Spleen (tissue), 11 donors: ENCODE data around the gene GNAS-AS1. TPM values are rescaled to one million over a fixed set of nuclear protein-coding genes. Genes with fewer than 3 reads are reported as not detected.

ENCODE experiments used
- DNase-seq: peaks from one replicate; pipeline ENCODE4 v3.0.0-alpha.2; 2020
- H3K27ac ChIP-seq, 8 donors: fragments of 200-600 bp; sonication (generic) in 7 of 8; 1 replicate in 4 of 8; 2 replicates in 4 of 8; pipeline versions ENCODE4 v1.5.0 to v1.8.0; 2016 to 2021; ENCODE audit warnings: inconsistent platforms in 4 of 8, mild to moderate bottlenecking in 4 of 8, moderate library complexity in 1 of 8
- H3K27me3 ChIP-seq, 7 donors: fragments of 200-600 bp; sonication (generic) in 6 of 7; replicated peaks in 1 of 7; 1 replicate in 4 of 7; 2 replicates in 3 of 7; pipeline versions ENCODE4 v1.5.0 to v1.8.0; 2016 to 2021; ENCODE audit warnings: inconsistent platforms in 3 of 7, mild to moderate bottlenecking in 1 of 7
- H3K36me3 ChIP-seq, 6 donors: fragments of 200-600 bp; sonication (generic) in 5 of 6; 1 replicate in 4 of 6; 2 replicates in 2 of 6; pipeline versions ENCODE4 v1.5.0 to v1.8.0; 2016 to 2021; ENCODE audit warnings: inconsistent platforms in 2 of 6
- H3K4me1 ChIP-seq, 6 donors: fragments of 200-600 bp; sonication (generic) in 5 of 6; 1 replicate in 3 of 6; 2 replicates in 3 of 6; pipeline versions ENCODE4 v1.5.0 to v1.8.0; 2016 to 2021; ENCODE audit warnings: inconsistent platforms in 3 of 6
- H3K4me3 ChIP-seq, 8 donors: fragments of 200-600 bp; sonication (generic) in 7 of 8; 1 replicate in 4 of 8; 2 replicates in 4 of 8; pipeline versions ENCODE4 v1.5.0 to v1.8.0; 2016 to 2021; ENCODE audit warnings: inconsistent platforms in 4 of 8, mild to moderate bottlenecking in 4 of 8, moderate library complexity in 2 of 8
- H3K9me3 ChIP-seq, 8 donors: fragments of 200-600 bp; sonication (generic) in 7 of 8; 1 replicate in 4 of 8; 2 replicates in 4 of 8; pipeline versions ENCODE4 v1.5.0 to v1.8.0; 2016 to 2021; ENCODE audit warnings: inconsistent platforms in 4 of 8
- CTCF ChIP-seq, 11 experiments: fragments of 200-600 bp in 7 of 11; fragments of 450-650 bp in 4 of 11; sonication (generic) in 4 of 11; IDR thresholded peaks in 8 of 11; conservative IDR thresholded peaks in 3 of 11; 1 replicate in 7 of 11; 2 replicates in 4 of 11; pipeline versions ENCODE4 v1.4.0 to v1.8.0; 2016 to 2021; ENCODE audit warnings: antibody characterized with exemption in 11 of 11, inconsistent platforms in 4 of 11, mild to moderate bottlenecking in 1 of 11
- POLR2A ChIP-seq, 3 donors: fragments of 450-650 bp; IDR thresholded peaks; one replicate each; pipeline ENCODE4 v1.5.1; 2017; ENCODE audit warnings: antibody characterized with exemption in 3 of 3, mild to moderate bottlenecking in 1 of 3
- POLR2AphosphoS5 ChIP-seq, 3 donors: sonication (generic); formaldehyde crosslinking; IDR thresholded peaks; one replicate each; pipeline ENCODE4 v1.5.1; 2017; ENCODE audit warnings: antibody characterized with exemption in 3 of 3
- WGBS, 5 donors: extraction: QIAGEN DNeasy Blood & Tissue Kit in 3 of 5; methylation state at CpG; one replicate each; pipeline versions ENCODE4 v1.1.5 to v1.1.7; 2013 to 2018; 5-methylcytosine and 5-hydroxymethylcytosine counted together
- intact Hi-C: fragments of 100-400 bp; cut with DNase I; formaldehyde crosslinking; loops from one replicate; pipeline ENCODE4 v1.15.0; 2023; ENCODE audit warnings: low total_unique reads
- polyA plus RNA-seq, 3 donors: library from polyadenylated mRNA; stranded (reverse); fragments of 200-250 nt; gene quantifications; one replicate each; pipeline ENCODE4 v1.2.1, GENCODE V29; 2013
- total RNA-seq, 7 donors: library from RNA; depleted of rRNA in 3 of 7; stranded (reverse); fragments of >200 nt in 3 of 7; fragmentation: NEBNext Ultra II Directional in 4 of 7; extraction: Animal tissue kit (Norgen Biotek cat#: 25700) in 4 of 7; gene quantifications; one replicate each; pipeline versions ENCODE4 v1.1.0 to v1.2.1, GENCODE V29; 2016 to 2021
- donor health status: healthy with polysubstance abuse.
- donor health status: DM: no; HTN: no; CAD: no; lungs with moderate emphysema.
- donor health status: DM: no; HTN: no; CAD: no.
- donor health status: Bipolar disorder and iron deficiency.
- donor health status: healthy.
- donor health status: DM: no; HTN: no; CAD: no.
- donor health status: DM: yes; HTN: yes; CAD: no.

The GNAS-AS1 gene
- total and polyA plus RNA-seq, 10 donors: 0.18 to 1.1 (median 0.45) TPM; not detected in 2

- H3K4me3 ChIP-seq: no peak overlapping the region
- no peak overlapping the region for H3K27ac ChIP-seq
- H3K4me1 ChIP-seq: no peaks in the 10 kb centered on the region
- 77 to 89% (median 84%) methylated on average over 15 to 18 of the region's 18 CpGs for WGBS, 5 donors
- DNase-seq: no peak
- intact Hi-C loops: no loop called here
- peaks cover 0 to 52% (median 0%) of the 10 kb centered on the region in 7 donors for H3K27me3 ChIP-seq
- no peaks in the 10 kb centered on the region for H3K36me3 ChIP-seq
- no peak for TF ChIP-seq POLR2AphosphoS5 (IDR thresholded peaks at IDR 0.05)
- no peak for TF ChIP-seq CTCF (IDR thresholded peaks at IDR 0.05 in 8 of 11, conservative IDR thresholded peaks at IDR 0.05 in 3 of 11)
- TF ChIP-seq POLR2A (IDR thresholded peaks at IDR 0.05): no peak
- no peaks in the 10 kb centered on the region for H3K9me3 ChIP-seq
Observed at GRCh38 chr20:58803533-58803932, 47.2 kb downstream of the GNAS-AS1 start.

- Histone ChIP-seq H3K9me3 (no peaks in the 10 kb centered on the region), H3K27me3 (peaks cover 0 to 47% (median 0%) of the 10 kb centered on the region in 7 donors), H3K4me3 (no peak overlapping the region), H3K27ac (no peak overlapping the region), H3K4me1 (no peaks in the 10 kb centered on the region), H3K36me3 (no peaks in the 10 kb centered on the region)
- WGBS, 5 donors: 87 to 90% (median 89%) methylated on average over 11 of the region's 11 CpGs
- no peak for TF ChIP-seq CTCF (IDR thresholded peaks at IDR 0.05 in 8 of 11, conservative IDR thresholded peaks at IDR 0.05 in 3 of 11)
- no peak for TF ChIP-seq POLR2AphosphoS5 (IDR thresholded peaks at IDR 0.05)
- intact Hi-C loops: no loop called here
- no peak for DNase-seq
Observed at GRCh38 chr20:58802061-58802460, 48.6 kb downstream of the GNAS-AS1 start.

GRCh38 chr20:58800134-58800871 lies 50.4 kb downstream of the GNAS-AS1 start:
- Histone ChIP-seq H3K36me3 (no peaks in the 10 kb centered on the region), H3K4me3 (no peak overlapping the region), H3K27me3 (peaks cover 0 to 55% (median 0%) of the 10 kb centered on the region in 7 donors), H3K4me1 (no peaks in the 10 kb centered on the region), H3K27ac (no peak overlapping the region), H3K9me3 (no peaks in the 10 kb centered on the region)
- no peak for TF ChIP-seq CTCF (IDR thresholded peaks at IDR 0.05 in 8 of 11, conservative IDR thresholded peaks at IDR 0.05 in 3 of 11)
- TF ChIP-seq POLR2AphosphoS5 (IDR thresholded peaks at IDR 0.05): no peak
- TF ChIP-seq POLR2A (IDR thresholded peaks at IDR 0.05): no peak
- DNase-seq: no peak
- intact Hi-C loops: no loop called here
- 62 to 75% (median 72%) methylated on average over 22 of the region's 22 CpGs for WGBS, 5 donors

GRCh38 chr20:58797371-58798338 lies 53.0 kb downstream of the GNAS-AS1 start:
- no peaks in the 10 kb centered on the region for H3K4me1 ChIP-seq
- H3K27ac ChIP-seq: no peak overlapping the region
- H3K27me3 ChIP-seq: peaks cover 0 to 52% (median 0%) of the 10 kb centered on the region in 7 donors
- DNase-seq: no peak
- 78 to 86% (median 84%) methylated on average over 19 to 26 of the region's 26 CpGs for WGBS, 5 donors
- no peaks in the 10 kb centered on the region for H3K9me3 ChIP-seq
- intact Hi-C loops: no loop called here
- TF ChIP-seq POLR2A (IDR thresholded peaks at IDR 0.05) (no peak), CTCF (IDR thresholded peaks at IDR 0.05 in 8 of 11, conservative IDR thresholded peaks at IDR 0.05 in 3 of 11) (no peak), POLR2AphosphoS5 (IDR thresholded peaks at IDR 0.05) (no peak)
- no peak overlapping the region for H3K4me3 ChIP-seq
- H3K36me3 ChIP-seq: no peaks in the 10 kb centered on the region
